CD14-positive monocyte (primary cell): ENCODE measurements around the gene ADRB1. TPM values are rescaled to one million over a fixed set of nuclear protein-coding genes. Genes with fewer than 3 reads are reported as not detected.

Experiments used
- DNase-seq, 3 donors: peaks; one replicate each; pipeline ENCODE4 v3.0.0-alpha.2; 2011 to 2022
- H2AFZ ChIP-seq: 2 replicates; pipeline ENCODE4 v1.6.0; 2012; ENCODE audit warnings: mild to moderate bottlenecking, low read depth, low read length, inconsistent platforms; ENCODE audit not compliant: insufficient read depth, poor library complexity, severe bottlenecking
- H3K27ac ChIP-seq, 2 donors: 1 replicate in 1 of 2; 2 replicates in 1 of 2; pipeline ENCODE4 v1.5.1; 2012 to 2013; ENCODE audit warnings: low read length in 2 of 2, control low read depth in 1 of 2, inconsistent platforms in 1 of 2, low read depth in 1 of 2, mild to moderate bottlenecking in 1 of 2
- H3K27me3 ChIP-seq, 2 donors: one replicate each; pipeline versions ENCODE4 v1.6.0 to v1.6.1; 2011 to 2013; ENCODE audit warnings: low read length in 2 of 2; ENCODE audit not compliant: control insufficient read depth in 2 of 2, insufficient read depth in 2 of 2
- H3K36me3 ChIP-seq, 2 donors: replicated peaks in 1 of 2; 1 replicate in 1 of 2; 2 replicates in 1 of 2; pipeline versions ENCODE4 v1.5.1 to v1.6.1; 2012 to 2013; ENCODE audit warnings: low read length in 2 of 2, control low read depth in 1 of 2, inconsistent platforms in 1 of 2, mild to moderate bottlenecking in 1 of 2; ENCODE audit not compliant: insufficient read depth in 2 of 2, control insufficient read depth in 1 of 2
- H3K4me1 ChIP-seq, 2 donors: 1 replicate in 1 of 2; 2 replicates in 1 of 2; pipeline versions ENCODE4 v1.5.1 to v1.6.1; 2012 to 2013; ENCODE audit warnings: low read length in 2 of 2, control low read depth in 1 of 2, inconsistent platforms in 1 of 2, mild to moderate bottlenecking in 1 of 2, moderate library complexity in 1 of 2; ENCODE audit not compliant: insufficient read depth in 2 of 2, control insufficient read depth in 1 of 2
- H3K4me2 ChIP-seq: replicated peaks from 2 replicates; pipeline ENCODE3; 2012; ENCODE audit warnings: low read length, moderate library complexity, mild to moderate bottlenecking; ENCODE audit not compliant: poor library complexity, severe bottlenecking; ENCODE audit errors: extremely low read depth
- H3K4me3 ChIP-seq, 3 experiments: fragments of 200-600 bp in 1 of 3; sonication (generic) in 1 of 3; replicated peaks in 1 of 3; 1 replicate in 2 of 3; 2 replicates in 1 of 3; pipeline ENCODE4 v1.5.1; 2011 to 2013; ENCODE audit warnings: low read length in 3 of 3, mild to moderate bottlenecking in 3 of 3, control low read depth in 2 of 3, low read depth in 2 of 3, inconsistent platforms in 1 of 3, moderate library complexity in 1 of 3
- H3K79me2 ChIP-seq: 2 replicates; pipeline ENCODE4 v1.6.0; 2012; ENCODE audit warnings: mild to moderate bottlenecking, control low read depth, inconsistent platforms, low read length, moderate library complexity; ENCODE audit not compliant: insufficient read depth
- H3K9ac ChIP-seq: 2 replicates; pipeline ENCODE4 v1.6.0; 2017; ENCODE audit warnings: low read length, mild to moderate bottlenecking; ENCODE audit not compliant: insufficient read depth, poor library complexity, severe bottlenecking
- H3K9me3 ChIP-seq, 2 donors: replicated peaks in 1 of 2; 1 replicate in 1 of 2; 2 replicates in 1 of 2; pipeline versions ENCODE4 v1.5.1 to v1.6.1; 2012 to 2013; ENCODE audit warnings: low read length in 2 of 2, control low read depth in 1 of 2; ENCODE audit not compliant: control insufficient read depth in 1 of 2, insufficient read depth in 1 of 2
- H4K20me1 ChIP-seq: 2 replicates; pipeline ENCODE4 v1.6.0; 2012; ENCODE audit warnings: mild to moderate bottlenecking, low read length, control low read depth, moderate library complexity; ENCODE audit not compliant: insufficient read depth
- H3K27ac Mint-ChIP-seq, 7 donors: one replicate each; pipeline ENCODE4 v1.8.0; 2020; ENCODE audit warnings: mild to moderate bottlenecking in 7 of 7, mixed read lengths in 7 of 7, moderate library complexity in 6 of 7, inconsistent platforms in 2 of 7
- H3K27me3 Mint-ChIP-seq, 3 donors: one replicate each; pipeline ENCODE4 v1.8.0; 2021 to 2022; ENCODE audit warnings: low read depth in 3 of 3, mild to moderate bottlenecking in 3 of 3, mixed read lengths in 3 of 3, moderate library complexity in 3 of 3, inconsistent platforms in 1 of 3
- H3K36me3 Mint-ChIP-seq, 2 donors: one replicate each; pipeline ENCODE4 v1.8.0; 2020; ENCODE audit warnings: mixed read lengths in 2 of 2, inconsistent platforms in 1 of 2, mild to moderate bottlenecking in 1 of 2
- H3K4me1 Mint-ChIP-seq: one replicate; pipeline ENCODE4 v1.8.0; 2020; ENCODE audit warnings: mild to moderate bottlenecking, mixed read lengths
- H3K4me3 Mint-ChIP-seq, 2 donors: one replicate each; pipeline ENCODE4 v1.8.0; 2020; ENCODE audit warnings: mild to moderate bottlenecking in 2 of 2, mixed read lengths in 2 of 2, moderate library complexity in 1 of 2
- H3K9me3 Mint-ChIP-seq, 7 donors: one replicate each; pipeline ENCODE4 v1.8.0; 2020 to 2022; ENCODE audit warnings: mixed read lengths in 7 of 7, mild to moderate bottlenecking in 6 of 7, moderate library complexity in 6 of 7, inconsistent platforms in 2 of 7
- CTCF ChIP-seq: fragments of 200-600 bp; IDR thresholded peaks from one replicate; pipeline ENCODE4 v1.8.0; 2022; ENCODE audit warnings: antibody characterized with exemption, mild to moderate bottlenecking
- WGBS: methylation state at CpG from one replicate; pipeline ENCODE4 v1.1.5; 2013; ENCODE audit warnings: missing lambda C conversion rate; ENCODE audit not compliant: insufficient coverage; 5-methylcytosine and 5-hydroxymethylcytosine counted together
- intact Hi-C, 2 donors: fragments of 100-400 bp; cut with micrococcal nuclease; formaldehyde crosslinking; loops; one replicate each; pipeline versions ENCODE4 v1.15.0 to v1.15.1; 2023
- polyA plus RNA-seq, 3 donors: library from polyadenylated mRNA; depleted of rRNA in 1 of 3; unstranded in 2 of 3; stranded (reverse) in 1 of 3; fragments of 300-500 nt in 2 of 3; fragments of >200 nt in 1 of 3; fragmentation: Illumina TruSeq in 2 of 3; gene quantifications; 1 replicate in 2 of 3; 2 replicates in 1 of 3; pipeline ENCODE4 v1.2.3, GENCODE V29; 2012 to 2021

Gene ADRB1
- polyA plus RNA-seq, 3 donors, result 0.05 to 3.4 TPM; not detected in 1

- H3K9ac ChIP-seq, result no peak overlapping the region
- H3K9me3 Mint-ChIP-seq, result peaks cover 0 to 2% (median 0%) of the 10 kb centered on the region in 7 donors
- H3K27ac ChIP-seq, result no peak overlapping the region
- H3K4me1 ChIP-seq, result peaks cover 39 to 56% of the 10 kb centered on the region in 2 donors
- H3K27me3 ChIP-seq, result no peaks in the 10 kb centered on the region
- H3K4me1 Mint-ChIP-seq, result peaks cover 54% of the 10 kb centered on the region
- no peak overlapping the region for H3K4me3 ChIP-seq
- H3K79me2 ChIP-seq, result no peaks in the 10 kb centered on the region
- peak overlapping the region; percentile 7 for H3K4me2 ChIP-seq
- H4K20me1 ChIP-seq, result no peaks in the 10 kb centered on the region
- peak; percentile 46 to 69 (median 68) for DNase-seq
- no peak for TF ChIP-seq CTCF
- intact Hi-C loops, result loop anchor here in 1 of 2 donors (5.0 kb wide), 1 partner anchor 41 kb away; no protein-coding TSS in a partner anchor
- H3K27ac Mint-ChIP-seq, result no peak overlapping the region
- H3K36me3 ChIP-seq, result no peaks in the 10 kb centered on the region
- 0% methylated on average over 2 of the region's 3 CpGs for WGBS
- no peak overlapping the region for H3K4me3 Mint-ChIP-seq
- no peak overlapping the region for H2AFZ ChIP-seq
- no peaks in the 10 kb centered on the region for H3K36me3 Mint-ChIP-seq
- H3K9me3 ChIP-seq, result no peaks in the 10 kb centered on the region
- peaks cover 4 to 8% (median 5%) of the 10 kb centered on the region in 3 donors for H3K27me3 Mint-ChIP-seq
Measured at GRCh38 chr10:114021154-114021553, 22.5 kb upstream of the ADRB1 start.

GRCh38 chr10:114021717-114022680 lies 21.7 kb upstream of the ADRB1 start:
- Histone ChIP-seq H3K4me1 (peaks cover 47 to 64% of the 10 kb centered on the region in 2 donors), H2AFZ (no peak overlapping the region), H3K9me3 (no peaks in the 10 kb centered on the region), H3K79me2 (no peaks in the 10 kb centered on the region), H3K9ac (no peak overlapping the region), H4K20me1 (no peaks in the 10 kb centered on the region), H3K4me2 (no peak overlapping the region), H3K36me3 (no peaks in the 10 kb centered on the region), H3K27ac (no peak overlapping the region), H3K27me3 (no peaks in the 10 kb centered on the region), H3K4me3 (no peak overlapping the region)
- Mint-ChIP-seq H3K27me3 (peaks cover 4 to 13% (median 5%) of the 10 kb centered on the region in 3 donors), H3K4me3 (peak overlapping the region in 1 of 2 donors; percentile 35), H3K9me3 (peaks cover 0 to 2% (median 0%) of the 10 kb centered on the region in 7 donors), H3K27ac (peak overlapping the region in 1 of 7 donors; percentile 45), H3K4me1 (peaks cover 63% of the 10 kb centered on the region), H3K36me3 (no peaks in the 10 kb centered on the region)
- intact Hi-C loops, result loop anchor here in 1 of 2 donors (5.0 kb wide), 1 partner anchor 40 kb away; no protein-coding TSS in a partner anchor
- DNase-seq, result no peak
- WGBS, result 93% methylated on average over 6 of the region's 14 CpGs
- no peak for TF ChIP-seq CTCF
